HTERT RPE-1 (cell line): Measurements from ENCODE around the gene CPT1B.
"Not testable (repeated sequence)": the region's sequence is repeated elsewhere in the genome, so short reads cannot be mapped to it uniquely, and the experiment has no call there.

Experiments used
- in situ Hi-C: fragments of 300-500 bp; cut with MboI; formaldehyde crosslinking; loops from 4 replicates; pipeline ENCODE4 v1.14.3; 2020; ENCODE audit warnings: low sequenced_read_pairs

Gene CPT1B

DNA sequence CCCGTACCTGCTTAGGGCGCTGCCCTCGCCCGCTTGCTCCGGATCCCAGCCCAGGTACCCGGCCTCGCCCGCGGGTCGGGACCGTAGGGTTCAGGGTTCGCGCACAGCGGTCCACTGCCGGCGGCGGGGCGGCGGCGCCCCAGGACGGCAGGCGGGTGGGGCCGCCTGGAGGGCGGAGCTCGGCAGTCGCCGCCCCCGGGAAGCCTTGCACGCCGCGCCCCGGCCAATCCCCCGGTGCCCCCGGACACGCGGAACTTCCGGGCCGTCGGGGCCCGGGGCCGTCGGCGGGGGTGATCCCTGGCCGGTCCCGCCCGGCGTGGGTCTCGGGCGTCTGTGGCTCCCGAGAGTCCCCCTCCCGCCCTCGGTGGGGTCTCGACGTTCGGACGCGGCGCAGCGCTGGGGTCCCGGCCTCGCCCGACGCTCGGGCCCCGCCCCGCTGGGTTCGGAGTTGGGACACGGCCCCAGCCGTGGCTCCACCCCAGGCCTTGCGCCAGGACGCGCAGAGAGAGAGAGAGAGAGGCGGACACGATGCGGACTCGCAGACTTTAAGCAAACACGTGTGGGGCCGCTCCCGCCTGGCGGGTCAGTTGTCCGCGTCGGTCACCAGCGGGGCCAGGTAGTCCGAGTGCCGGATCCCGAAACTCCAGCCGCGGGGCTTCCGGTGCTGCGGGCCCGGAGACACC, 48.2 kb downstream of the CPT1B start, which contains the start of gene TYMP:
Gene TYMP (minus strand): TSS at position 116 of the 683 bp plus-strand sequence. CDS start 303 bp downstream, outside the sequence.
- in situ Hi-C loops = no loop called here

DNA sequence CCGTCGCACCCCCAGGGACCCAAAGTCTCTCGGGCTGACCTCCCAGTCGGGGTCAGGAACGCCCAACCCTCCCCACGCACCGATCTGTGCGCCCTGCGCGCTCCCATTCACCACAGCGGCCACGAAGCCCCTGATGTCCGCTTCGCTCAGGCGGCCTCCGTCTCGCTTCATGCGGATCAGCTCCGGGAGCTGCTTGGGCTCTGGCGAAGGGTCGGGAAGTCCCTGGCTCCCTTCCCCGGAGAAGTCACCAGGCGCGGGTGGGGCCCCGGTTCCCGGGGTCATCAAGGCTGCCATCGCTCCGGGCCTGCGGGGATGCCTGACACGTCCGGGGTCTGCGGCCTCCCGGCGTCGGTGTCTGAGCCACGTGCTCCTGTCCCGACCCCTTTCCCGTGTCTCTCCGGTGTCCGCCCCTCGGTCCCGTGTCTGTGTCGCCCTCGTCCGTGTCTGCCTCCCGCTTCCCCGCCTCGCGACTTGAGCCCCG, 48.8 kb downstream of the CPT1B start:
- in situ Hi-C loops = no loop called here

DNA sequence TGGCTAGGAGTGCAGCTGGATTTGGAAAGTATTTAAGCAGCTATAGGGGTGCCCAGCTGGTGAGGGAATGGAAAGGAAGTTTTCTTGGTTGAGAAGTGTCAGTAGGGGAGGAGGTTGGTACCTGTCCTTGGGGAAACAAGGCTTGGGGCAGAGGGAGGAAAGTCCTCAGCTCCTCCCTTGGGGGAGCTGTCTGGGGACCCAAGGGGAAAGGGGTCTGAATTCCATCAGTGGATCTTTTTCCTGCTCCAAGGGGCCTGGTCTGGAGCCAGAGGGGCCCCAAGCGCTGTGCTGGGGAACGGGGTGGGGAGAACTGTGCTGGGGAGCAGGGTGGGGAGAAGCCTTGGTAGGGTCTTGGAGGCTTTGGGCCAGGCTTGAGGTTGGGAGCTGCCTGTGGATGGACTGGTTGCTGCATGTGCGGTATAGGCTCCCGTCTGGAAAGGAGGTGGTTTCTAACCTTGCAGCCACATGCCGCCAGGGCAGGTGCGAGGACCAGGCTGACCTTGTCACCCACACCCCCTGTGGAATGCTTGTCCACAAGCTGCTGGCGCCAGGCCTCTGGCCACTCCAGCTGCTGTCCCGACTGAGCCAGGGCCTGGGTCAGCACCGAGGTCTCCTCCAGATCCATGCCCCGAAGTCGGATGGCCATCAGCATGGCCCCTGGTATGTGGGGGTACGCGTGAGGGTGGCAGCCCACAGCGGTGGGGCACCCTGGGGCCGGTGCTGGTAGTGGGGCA, 49.4 kb downstream of the CPT1B start:
- in situ Hi-C loops = no loop called here

DNA sequence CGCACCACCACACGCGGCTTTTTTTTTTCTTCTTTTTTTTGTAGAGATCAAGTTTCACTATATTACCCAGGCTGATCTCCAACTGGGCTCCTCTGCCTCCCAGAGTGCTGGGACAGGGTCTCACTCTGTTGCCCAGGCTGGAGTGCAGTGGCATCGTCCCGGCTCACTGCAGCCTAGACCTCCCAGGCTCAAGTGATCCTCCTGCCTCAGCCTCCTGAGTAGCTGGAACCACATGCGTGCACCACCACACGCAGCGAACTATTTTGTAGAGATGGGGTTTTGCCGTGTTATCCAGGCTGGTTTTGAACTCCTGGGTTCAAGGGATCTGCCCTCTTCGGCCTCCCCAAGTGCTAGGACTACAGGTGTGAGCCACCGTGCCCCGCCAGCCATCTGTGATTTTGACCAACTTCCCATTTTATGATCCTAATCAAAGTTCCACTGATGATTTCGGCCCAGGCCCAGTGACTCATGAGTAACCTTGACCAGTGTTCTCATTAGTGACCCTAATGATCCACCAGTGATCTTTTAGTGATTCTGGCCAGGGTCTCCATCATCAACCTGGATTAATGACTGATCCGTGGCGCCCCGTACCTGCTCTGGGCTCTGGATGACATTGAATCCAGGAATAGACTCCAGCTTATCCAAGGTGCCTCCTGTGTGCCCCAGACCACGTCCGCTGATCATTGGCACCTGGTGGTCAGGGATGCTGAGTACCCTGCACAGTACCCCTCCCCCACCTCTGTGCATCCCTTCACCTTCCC, 50.1 kb downstream of the CPT1B start:
- in situ Hi-C loops = no loop called here

DNA sequence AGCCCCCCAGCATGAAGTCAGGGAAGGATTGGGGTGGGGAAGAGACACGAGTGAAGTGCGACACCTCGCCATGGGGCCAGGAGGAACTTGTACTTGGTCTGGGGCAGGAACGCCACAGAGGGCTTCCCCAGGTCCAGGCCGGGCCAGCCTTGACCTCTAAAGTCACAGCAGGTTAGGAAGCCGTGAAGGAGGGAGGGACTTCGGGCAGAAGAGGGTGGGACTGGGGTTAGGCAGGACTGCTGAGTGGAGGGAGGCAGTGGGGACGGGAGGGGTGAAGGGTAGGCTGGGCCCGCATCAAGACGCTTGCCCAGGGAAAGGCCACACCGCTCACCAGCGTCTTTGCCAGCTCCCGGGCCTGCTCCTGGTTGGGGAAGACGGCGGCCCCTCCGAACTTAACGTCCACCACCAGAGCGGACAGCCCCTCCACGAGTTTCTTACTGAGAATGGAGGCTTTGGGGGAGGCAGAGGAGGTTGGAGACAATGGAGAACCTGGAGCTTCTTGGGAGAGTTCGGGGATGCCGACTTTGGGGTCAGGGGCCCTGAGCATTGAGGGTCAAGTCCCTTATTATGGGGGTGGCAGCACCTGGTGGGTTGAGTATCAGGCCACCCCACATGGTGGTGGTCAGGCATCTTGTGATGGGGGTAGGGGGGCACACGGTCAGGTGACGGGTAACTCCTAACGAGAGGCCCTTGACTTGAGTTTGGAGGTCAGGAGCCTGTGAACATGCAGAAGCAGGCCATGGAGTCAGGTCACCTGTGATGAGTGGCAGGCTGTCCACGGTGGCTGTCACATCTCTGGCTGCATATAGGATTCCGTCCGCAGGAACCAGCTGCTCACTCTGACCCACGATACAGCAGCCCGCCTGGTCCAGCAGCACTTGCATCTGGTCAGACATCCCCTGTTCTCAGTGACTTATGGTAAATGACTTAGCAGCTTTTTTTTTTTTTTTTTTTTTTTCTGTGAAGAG, 51.1 kb downstream of the CPT1B start:
- in situ Hi-C loops = no loop called here

DNA sequence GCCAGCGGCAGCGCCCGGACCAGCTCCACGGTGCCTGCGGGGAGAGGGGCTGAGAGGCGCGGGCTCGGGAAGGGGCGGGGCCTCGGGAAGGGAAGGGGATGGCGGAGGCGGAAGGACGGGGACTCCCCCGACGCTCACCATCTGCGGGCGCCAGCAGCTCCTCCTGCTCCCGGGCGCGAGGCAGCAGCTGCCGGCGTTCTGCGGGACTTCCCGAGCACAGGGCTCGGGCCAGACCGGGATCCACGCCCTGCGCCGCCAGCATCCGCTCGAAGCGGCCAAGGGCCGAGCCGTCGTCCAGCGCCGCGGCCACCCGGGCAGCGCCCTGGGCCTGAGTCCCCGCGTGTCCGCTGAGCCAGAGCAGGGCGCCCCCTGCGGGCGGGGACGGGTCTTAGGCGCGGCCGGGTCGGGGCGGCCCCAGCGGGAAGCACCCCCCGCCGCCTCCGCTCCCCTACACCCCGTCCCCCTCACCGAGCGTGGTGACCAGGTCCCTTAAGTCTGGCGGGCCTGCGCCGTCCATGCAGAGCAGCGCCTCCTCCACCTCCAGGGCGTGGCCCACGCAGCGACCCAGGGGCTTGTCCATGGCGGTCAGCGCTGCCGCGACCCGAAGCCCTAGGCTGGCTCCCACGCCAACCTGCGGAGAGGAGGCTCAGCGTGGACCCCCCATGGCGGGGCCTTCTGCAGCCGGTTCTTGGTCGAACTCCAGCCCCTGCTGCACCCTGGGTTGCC, 52.0 kb downstream of the CPT1B start:
- in situ Hi-C loops = no loop called here

DNA sequence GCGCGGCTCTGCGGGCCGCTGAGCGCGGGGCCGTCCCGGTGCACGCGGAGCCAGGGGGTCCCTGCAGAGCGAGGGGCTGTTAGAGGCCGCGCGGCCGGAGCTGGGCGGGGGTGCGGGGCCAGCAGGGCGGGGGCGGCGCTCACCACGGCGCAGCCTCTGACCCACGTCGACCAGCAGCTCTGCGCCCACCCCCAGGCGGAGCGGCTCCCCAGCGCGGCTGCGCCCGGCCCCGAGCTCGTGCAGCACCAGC, 52.4 kb downstream of the CPT1B start:
- in situ Hi-C loops = no loop called here

DNA sequence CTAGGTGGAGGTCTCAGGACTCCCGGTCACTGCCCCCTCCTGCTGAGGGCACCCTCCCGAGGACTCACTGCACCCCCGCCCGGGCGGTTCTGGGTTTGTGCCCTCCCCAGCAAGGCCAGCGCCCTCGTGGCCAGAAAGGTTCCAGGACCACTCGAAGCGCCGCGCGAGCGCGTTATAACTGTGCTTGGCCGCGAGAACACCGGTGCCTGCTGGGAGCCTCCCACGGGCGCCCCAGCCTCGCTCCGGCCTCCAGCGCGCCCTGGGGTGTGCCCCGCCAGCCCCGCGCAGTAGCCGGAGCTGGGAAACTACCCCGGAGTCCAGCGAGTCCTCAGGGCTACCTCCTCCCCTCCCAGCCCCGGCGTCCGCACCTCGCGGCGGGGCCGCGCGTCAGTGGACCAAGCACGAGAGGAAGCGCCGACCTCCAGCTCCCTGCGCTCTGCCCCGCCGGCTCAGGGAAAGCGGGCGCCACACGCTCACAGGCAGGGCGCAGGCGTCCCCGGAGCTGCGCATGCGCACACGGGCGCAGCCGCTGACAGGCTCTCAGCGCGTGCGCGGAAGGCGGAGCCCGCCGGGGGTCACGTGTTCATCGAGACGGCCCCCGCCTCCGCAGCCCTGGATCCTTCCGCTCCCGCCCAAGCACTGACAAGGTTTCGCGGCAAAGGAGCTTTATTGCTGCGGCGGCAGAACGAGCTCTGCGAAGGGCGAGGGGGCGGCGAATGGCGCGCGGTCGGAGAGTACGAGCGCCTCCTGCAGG, 52.9 kb downstream of the CPT1B start, which contains the start of gene SCO2:
Gene SCO2 (minus strand): TSS at position 495 of the 754 bp plus-strand sequence. CDS start 1,187 bp downstream, outside the sequence.
- in situ Hi-C loops = no loop called here

DNA sequence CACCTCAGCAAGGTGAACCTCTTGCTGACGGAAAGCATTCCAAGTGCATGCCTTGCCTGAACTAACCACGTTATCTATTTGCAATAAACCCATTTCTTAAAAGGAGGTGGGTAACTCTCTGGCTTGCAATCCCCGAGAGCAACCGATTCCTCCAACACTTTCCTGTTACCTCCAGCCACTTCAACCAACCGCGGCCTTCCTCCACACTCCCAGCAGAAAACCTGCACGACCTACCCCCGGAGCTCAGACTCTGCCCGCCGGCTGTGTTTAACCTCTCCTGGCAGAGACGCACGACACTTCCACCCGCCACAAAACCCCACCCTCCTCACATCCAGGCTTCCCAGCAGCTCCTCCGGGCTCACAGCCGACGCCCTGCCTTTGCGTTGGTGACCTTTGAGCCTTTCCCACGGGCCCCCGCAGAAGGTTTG, 53.5 kb downstream of the CPT1B start:
- in situ Hi-C loops = no loop called here

DNA sequence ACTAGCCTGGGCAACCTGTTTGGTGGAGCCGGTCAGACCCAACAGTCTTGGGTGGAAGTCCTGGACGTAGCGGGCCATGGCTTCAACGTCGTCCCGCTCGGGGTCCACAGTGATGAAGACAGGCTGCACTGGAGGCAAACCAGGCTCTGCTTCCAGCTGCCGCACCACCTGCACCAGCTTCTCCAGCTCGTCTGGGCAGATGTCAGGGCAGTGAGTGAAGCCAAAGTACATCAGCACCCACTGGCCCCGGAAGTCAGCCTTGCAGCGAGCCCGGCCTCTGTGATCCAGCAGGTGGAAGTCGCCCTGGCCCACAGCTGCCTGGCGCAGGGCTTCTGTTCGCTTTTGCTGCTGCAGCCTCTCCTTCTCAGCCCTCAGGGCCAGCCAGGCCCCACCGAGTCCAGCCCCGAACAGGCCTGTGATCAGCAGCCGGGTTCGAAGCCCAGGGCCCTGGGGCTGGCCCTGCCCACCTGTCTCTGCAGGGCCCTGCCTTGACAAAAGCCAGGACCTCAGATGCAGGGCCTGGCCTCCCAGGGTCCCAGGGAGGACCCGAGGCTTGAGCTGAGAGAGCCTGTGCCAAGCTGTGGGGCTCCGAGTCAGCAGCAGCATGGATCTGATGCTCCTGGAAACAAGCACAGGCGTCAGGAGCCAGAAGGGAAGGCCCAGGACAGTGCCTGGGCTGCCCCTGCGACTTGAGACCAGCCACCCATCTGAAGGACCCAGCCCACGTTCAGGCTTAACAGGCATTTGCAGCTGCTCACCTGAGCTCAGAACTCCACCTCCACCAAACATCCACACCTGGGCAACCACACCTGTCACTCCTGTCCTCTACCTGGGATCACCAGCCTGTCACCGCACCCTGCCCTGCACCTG, 54.2 kb downstream of the CPT1B start:
- in situ Hi-C loops = no loop called here

DNA sequence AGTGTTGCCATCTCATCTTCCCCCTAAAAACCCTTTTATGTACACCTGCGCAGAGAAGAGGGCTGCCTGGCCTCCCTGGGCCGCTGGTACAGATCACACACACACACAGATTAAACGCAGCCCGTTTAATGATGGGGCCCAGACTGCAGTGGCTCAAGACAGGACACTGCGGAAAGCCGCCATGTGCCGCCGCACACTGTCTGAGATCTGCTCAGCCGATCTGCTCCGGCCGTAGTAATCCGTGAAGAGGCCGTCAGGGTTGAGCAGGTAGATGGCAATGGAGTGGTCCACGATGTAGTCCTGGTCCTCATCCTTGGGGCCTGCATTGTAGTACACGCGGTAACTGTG, 54.8 kb downstream of the CPT1B start:
- in situ Hi-C loops = no loop called here

DNA sequence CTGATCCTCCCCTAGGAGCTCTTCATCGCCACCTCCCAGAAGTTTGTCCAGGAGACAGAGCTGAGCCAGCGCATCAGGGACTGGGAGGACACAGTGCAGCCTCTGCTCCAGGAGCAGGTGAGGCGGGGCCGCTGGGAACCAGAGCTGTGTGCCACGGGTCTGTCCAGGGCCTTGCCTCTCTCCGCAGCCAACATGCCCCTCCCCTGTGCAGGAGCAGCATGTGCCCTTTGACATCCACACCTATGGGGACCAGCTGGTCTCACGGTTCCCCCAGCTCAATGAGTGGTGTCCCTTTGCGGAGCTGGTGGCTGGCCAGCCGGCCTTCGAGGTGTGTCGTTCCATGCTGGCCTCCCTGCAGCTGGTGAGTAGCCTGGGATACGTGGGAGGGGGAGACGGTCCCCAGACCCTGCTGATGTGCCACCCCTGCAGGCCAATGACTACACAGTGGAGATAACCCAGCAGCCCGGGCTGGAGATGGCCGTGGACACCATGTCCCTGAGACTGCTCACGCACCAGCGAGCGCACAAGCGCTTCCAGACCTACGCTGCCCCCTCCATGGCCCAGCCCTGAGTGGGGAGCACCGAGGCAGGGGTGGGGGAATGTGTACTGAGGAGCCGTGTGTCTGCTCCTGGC, 55.3 kb downstream of the CPT1B start:
- in situ Hi-C loops = no loop called here

DNA sequence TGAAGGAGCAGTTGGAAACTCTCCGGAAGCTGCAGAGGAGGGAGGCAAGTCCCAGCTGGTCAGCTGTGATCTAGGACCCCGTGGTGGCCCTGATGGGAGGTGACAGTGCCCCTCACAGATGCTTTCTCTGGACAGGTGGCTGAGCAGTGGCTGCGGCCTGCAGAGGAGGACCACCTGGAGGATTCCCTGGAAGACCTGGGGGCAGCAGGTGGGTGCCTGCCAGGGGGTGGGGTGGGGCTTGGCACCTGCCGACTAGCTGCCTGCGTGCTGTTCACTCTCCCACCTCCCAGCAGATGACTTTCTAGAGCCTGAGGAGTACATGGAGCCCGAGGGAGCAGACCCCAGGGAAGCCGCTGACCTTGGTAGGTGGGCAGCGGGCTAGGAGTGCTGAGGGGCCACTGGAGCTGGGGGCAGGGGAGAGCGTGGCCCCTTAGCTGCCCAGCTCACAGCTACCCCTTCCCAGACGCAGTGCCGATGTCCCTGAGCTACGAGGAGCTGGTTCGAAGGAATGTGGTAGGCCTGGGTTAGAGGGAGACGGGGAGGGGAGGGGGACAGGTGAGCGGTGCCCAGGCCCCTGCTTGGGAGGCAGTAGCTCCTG, 55.9 kb downstream of the CPT1B start:
- in situ Hi-C loops = no loop called here

DNA sequence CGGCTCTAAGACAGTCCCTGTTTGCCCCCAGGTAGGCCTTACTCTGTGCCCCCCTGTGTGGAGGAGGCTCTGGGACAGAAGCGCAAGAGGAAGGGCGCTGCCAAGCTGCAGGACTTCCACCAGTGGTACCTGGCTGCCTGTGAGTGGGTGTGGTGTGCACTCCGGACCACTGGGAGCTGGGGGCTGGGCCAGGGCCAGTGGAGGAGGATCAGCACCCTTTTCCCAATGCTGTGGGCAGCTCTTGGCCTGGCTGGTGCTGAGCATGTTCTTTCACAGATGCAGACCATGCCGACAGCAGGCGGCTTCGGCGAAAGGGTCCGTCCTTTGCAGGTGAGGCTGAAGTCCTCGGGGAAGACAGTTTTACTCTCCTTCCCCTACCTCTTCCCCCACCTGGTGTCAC, 56.5 kb downstream of the CPT1B start:
- in situ Hi-C loops = no loop called here

DNA sequence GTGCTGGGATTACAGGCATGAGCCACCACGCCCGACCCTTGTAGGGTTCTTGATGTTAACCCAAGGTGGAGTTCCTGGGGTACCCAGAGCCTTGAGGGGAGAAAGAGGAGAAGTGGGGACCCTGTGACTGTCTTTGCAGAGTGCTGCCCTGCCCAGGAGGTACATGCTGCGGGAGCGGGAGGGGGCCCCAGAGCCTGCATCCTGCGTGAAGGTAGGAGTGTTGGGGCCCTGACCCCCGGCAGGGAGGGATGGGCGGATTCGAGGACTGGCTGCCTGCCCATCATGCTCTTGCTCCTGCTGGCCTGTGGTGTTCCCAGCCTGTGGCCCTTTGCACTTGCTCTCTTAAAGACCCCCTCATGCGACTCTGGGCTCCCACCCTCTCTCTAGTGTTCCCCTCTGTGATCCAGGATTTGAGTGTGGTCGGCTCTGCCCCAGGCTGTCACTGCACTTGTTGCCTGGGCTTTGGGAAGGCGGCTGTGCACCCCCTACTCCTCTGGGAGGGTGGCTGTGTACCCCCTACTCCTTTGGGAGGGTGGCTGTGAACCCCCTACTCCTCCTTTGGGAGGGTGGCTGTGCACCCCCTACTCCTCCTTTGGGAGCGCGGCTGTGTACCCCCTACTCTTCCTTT, 57.3 kb downstream of the CPT1B start:
- in situ Hi-C loops = no loop called here

DNA sequence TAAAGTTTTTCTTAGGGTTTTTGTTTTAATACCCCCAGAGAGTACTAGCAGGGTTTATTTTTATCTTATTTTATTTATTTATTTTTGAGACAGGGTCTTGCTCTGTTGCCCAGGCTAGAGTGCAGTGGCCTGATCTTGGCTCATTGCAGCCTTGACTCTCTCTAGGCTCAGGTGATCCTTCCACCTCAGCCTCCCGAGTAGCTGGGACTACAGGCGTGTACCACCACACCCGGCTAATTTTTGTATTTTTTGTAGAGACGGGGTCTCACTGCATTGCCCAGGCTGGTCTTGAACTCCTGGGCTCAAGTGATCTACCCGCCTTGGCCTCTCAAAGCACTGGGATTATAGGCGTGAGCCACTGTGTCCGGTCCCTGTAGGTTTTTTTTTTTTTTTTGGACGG, 58.0 kb downstream of the CPT1B start:
- in situ Hi-C loops = not testable (repeated sequence)

DNA sequence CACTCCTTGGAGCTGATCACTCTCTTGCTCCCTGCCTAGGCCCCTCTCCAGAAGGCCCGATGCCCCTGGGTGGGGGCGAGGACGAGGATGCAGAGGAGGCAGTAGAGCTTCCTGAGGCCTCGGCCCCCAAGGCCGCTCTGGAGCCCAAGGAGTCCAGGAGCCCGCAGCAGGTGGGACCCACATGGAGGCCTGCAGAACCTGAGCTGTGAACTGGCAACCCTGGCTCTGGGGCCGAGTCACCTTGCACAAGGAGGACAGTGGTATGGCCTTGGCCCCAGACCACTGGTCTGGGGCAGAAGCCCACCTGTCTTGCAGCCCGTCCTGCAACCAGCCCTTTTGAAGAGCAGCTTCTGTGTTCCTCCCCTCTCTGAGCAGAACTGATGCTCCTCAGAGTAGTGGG, 59.1 kb downstream of the CPT1B start:
- in situ Hi-C loops = no loop called here
